Measurements from ENCODE around the gene MARF1.

- TF ChIP-seq POLR2A (IDR thresholded peaks at IDR 0.05) (no peak), CTCF (IDR thresholded peaks at IDR 0.05) (no peak)
Observed at GRCh38 chr16:15604460-15605440, 38.2 kb downstream of the MARF1 start.

All from uterus (tissue), 2 donors.